K562 (cell line): ENCODE results near the gene SFXN5. TPM values are rescaled to one million over a fixed set of nuclear protein-coding genes. Genes with fewer than 3 reads are reported as not detected.
A peak's percentile ranks its signal among the peaks of the same experiment; 100 is the strongest.

ENCODE experiments used
- BRD4 ChIP-seq: fragments of 200-600 bp; sonication (generic); IDR thresholded peaks from 2 replicates; pipeline ENCODE4 v1.6.1; 2017; ENCODE audit warnings: inconsistent platforms
- CCNT2 ChIP-seq: IDR thresholded peaks from 2 replicates; pipeline ENCODE4 v1.6.1; 2011; ENCODE audit warnings: borderline replicate concordance, low read depth, mild to moderate bottlenecking, moderate library complexity, mixed read lengths, low read length; ENCODE audit not compliant: insufficient read length; ENCODE audit errors: extremely low read depth
- CREB1 ChIP-seq, 2 experiments: sonication (generic) in 1 of 2; formaldehyde crosslinking in 1 of 2; IDR thresholded peaks; 2 replicates each; pipeline versions ENCODE4 v1.6.1 to v1.8.0; 2012 to 2022; ENCODE audit warnings: inconsistent platforms in 1 of 2, mild to moderate bottlenecking in 1 of 2, missing genetic modification reagents in 1 of 2, moderate library complexity in 1 of 2
- GTF2B ChIP-seq: IDR thresholded peaks from 2 replicates; pipeline ENCODE4 v1.6.1; 2011; ENCODE audit not compliant: insufficient read length; ENCODE audit errors: extremely low read depth
- MAZ ChIP-seq, 2 experiments: fragments of 450-650 bp in 1 of 2; sonication (generic) in 1 of 2; formaldehyde crosslinking; IDR thresholded peaks in 1 of 2; conservative IDR thresholded peaks in 1 of 2; 2 replicates each; pipeline versions ENCODE4 v1.4.0 to v1.5.0; 2020; ENCODE audit warnings: mild to moderate bottlenecking in 1 of 2, missing genetic modification reagents in 1 of 2
- POLR2B ChIP-seq: fragments of 450-650 bp; IDR thresholded peaks from 2 replicates; pipeline ENCODE4 v1.6.1; 2018; ENCODE audit warnings: low read depth; ENCODE audit not compliant: partially characterized antibody
- POLR2G ChIP-seq: fragments of 200-400 bp; formaldehyde crosslinking; IDR thresholded peaks from 2 replicates; pipeline ENCODE4 v1.6.1; 2017; ENCODE audit warnings: low read depth, mild to moderate bottlenecking, antibody characterized with exemption, low read length, moderate library complexity
- SAP30 ChIP-seq: fragments of 200-600 bp; sonication (generic); IDR thresholded peaks from 2 replicates; pipeline ENCODE4 v1.6.1; 2012; ENCODE audit warnings: borderline replicate concordance, low read depth, mild to moderate bottlenecking, moderate library complexity, low read length, control low read depth, inconsistent platforms; ENCODE audit not compliant: insufficient read depth, poor library complexity, severe bottlenecking
- TBP ChIP-seq: optimal IDR thresholded peaks from 2 replicates; pipeline ENCODE3; 2011; ENCODE audit warnings: low read depth, low read length, improper control_type of control experiment
- U2AF2 ChIP-seq: fragments of 200-400 bp; formaldehyde crosslinking; optimal IDR thresholded peaks from 2 replicates; pipeline ENCODE3; 2017; ENCODE audit warnings: low read depth, mild to moderate bottlenecking, low read length
- ZBTB7A ChIP-seq: IDR thresholded peaks from 2 replicates; pipeline ENCODE4 v1.6.1; 2011; ENCODE audit warnings: low read depth, mild to moderate bottlenecking, low read length, moderate library complexity, borderline replicate concordance; ENCODE audit not compliant: control insufficient read depth
- ZNF785 ChIP-seq: fragments of 250-450 bp; sonication (Bioruptor Pico); IDR thresholded peaks from 2 replicates; pipeline ENCODE4 v1.4.0; 2020; ENCODE audit warnings: mild to moderate bottlenecking
- polyA plus RNA-seq, 8 experiments: library from polyadenylated mRNA; depleted of rRNA in 4 of 8; stranded (reverse) in 5 of 8; unstranded in 3 of 8; fragments of >200 nt; fragmentation: Nextera tagmentation in 2 of 8; fragmentation: Illumina TruSeq in 1 of 8; extraction: Ambion mirVana in 2 of 8; extraction: Trizol in 1 of 8; gene quantifications; 2 replicates each; pipeline versions ENCODE4 v1.2.1 to v1.2.3, GENCODE V29; 2011 to 2014; ENCODE audit warnings: inconsistent platforms in 1 of 8, missing spikeins in 1 of 8
- total RNA-seq, 7 experiments: library from RNA; depleted of rRNA in 6 of 7; stranded (reverse); fragments of >200 nt in 6 of 7; fragmentation: Illumina TruSeq in 2 of 7; extraction: Trizol in 2 of 7; gene quantifications; 2 replicates each; pipeline versions ENCODE4 v1.2.1 to v1.2.3, GENCODE V29; 2011 to 2021; ENCODE audit warnings: low replicate concordance in 1 of 7
- TF ChIP-seq, protein P1 (sequence below): sonication (generic); formaldehyde crosslinking; IDR thresholded peaks from 2 replicates; pipeline ENCODE4 v1.8.1; 2023; ENCODE audit warnings: missing genetic modification reagents, mild to moderate bottlenecking, borderline replicate concordance
- TF ChIP-seq, protein P2 (sequence below), 2 experiments: IDR thresholded peaks; 2 replicates each; pipeline ENCODE4 v1.6.1; 2012; ENCODE audit warnings: improper control_type of control experiment in 2 of 2, low read depth in 2 of 2, low read length in 2 of 2, borderline replicate concordance in 1 of 2
- TF ChIP-seq, protein P3 (sequence below): sonication (generic); formaldehyde crosslinking; IDR thresholded peaks from 2 replicates; pipeline ENCODE4 v1.8.0; 2022; ENCODE audit warnings: missing genetic modification reagents, mild to moderate bottlenecking, borderline replicate concordance

The SFXN5 gene
- total and polyA plus RNA-seq, 9 of the 15 experiments (the other 6 are each of a cell fraction or from before 2014, with no cell fraction given): 8.3 to 22.6 (median 16.0) TPM

DNA sequence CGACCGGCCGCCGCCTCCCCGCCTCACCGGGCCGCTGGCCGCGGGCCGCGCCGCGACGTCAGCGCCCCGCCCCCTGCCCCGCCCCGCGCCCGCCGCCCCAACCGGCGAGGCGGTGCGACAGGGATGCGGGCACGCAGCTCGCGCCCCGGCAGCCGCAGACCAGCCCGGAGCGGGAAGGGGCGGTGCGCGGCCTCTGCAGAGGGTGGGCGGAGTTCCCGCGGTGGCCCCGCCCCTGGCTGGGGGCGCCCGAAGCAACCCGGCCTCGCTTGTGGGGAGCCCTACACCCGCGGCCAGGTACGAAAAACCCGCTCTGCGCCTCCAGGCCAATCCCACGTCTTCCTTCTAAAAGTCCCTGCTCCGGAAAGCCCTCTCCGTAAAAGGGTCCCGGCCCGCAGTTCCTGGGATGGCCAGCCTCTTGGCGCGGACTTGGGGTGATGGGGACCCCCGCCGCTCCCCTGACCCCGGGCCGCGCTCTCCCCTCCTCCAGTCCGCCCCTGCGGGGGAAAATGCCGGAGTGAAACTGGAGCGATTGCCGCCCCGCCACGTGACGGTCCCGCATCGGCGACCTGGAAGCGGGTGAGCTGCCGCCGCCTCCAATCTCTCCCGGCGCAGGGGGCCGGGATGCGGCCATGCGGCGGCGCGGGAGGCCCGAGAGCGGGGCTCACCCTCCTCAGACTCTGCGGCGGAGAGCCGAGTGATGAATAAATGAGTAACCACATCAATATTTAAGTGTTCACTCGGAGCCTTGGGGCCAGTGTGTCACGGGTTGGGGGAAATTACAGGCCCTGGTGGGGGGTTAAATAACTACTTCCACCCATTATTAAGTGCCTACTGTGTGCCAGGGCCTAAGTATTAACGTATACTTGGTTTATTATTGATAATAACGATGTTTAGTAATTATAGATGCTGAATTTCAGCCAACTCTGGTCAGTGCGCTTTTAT is 41.7 kb upstream of the SFXN5 start, which contains the start of gene RAB11FIP5 (continued):
- TF ChIP-seq, protein P1, sequence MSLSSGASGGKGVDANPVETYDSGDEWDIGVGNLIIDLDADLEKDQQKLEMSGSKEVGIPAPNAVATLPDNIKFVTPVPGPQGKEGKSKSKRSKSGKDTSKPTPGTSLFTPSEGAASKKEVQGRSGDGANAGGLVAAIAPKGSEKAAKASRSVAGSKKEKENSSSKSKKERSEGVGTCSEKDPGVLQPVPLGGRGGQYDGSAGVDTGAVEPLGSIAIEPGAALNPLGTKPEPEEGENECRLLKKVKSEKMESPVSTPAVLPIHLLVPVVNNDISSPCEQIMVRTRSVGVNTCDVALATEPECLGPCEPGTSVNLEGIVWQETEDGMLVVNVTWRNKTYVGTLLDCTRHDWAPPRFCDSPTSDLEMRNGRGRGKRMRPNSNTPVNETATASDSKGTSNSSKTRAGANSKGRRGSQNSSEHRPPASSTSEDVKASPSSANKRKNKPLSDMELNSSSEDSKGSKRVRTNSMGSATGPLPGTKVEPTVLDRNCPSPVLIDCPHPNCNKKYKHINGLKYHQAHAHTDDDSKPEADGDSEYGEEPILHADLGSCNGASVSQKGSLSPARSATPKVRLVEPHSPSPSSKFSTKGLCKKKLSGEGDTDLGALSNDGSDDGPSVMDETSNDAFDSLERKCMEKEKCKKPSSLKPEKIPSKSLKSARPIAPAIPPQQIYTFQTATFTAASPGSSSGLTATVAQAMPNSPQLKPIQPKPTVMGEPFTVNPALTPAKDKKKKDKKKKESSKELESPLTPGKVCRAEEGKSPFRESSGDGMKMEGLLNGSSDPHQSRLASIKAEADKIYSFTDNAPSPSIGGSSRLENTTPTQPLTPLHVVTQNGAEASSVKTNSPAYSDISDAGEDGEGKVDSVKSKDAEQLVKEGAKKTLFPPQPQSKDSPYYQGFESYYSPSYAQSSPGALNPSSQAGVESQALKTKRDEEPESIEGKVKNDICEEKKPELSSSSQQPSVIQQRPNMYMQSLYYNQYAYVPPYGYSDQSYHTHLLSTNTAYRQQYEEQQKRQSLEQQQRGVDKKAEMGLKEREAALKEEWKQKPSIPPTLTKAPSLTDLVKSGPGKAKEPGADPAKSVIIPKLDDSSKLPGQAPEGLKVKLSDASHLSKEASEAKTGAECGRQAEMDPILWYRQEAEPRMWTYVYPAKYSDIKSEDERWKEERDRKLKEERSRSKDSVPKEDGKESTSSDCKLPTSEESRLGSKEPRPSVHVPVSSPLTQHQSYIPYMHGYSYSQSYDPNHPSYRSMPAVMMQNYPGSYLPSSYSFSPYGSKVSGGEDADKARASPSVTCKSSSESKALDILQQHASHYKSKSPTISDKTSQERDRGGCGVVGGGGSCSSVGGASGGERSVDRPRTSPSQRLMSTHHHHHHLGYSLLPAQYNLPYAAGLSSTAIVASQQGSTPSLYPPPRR (CRISPR knock-in tag): no peak
- TF ChIP-seq TBP: no peak
- TF ChIP-seq, protein P2, sequence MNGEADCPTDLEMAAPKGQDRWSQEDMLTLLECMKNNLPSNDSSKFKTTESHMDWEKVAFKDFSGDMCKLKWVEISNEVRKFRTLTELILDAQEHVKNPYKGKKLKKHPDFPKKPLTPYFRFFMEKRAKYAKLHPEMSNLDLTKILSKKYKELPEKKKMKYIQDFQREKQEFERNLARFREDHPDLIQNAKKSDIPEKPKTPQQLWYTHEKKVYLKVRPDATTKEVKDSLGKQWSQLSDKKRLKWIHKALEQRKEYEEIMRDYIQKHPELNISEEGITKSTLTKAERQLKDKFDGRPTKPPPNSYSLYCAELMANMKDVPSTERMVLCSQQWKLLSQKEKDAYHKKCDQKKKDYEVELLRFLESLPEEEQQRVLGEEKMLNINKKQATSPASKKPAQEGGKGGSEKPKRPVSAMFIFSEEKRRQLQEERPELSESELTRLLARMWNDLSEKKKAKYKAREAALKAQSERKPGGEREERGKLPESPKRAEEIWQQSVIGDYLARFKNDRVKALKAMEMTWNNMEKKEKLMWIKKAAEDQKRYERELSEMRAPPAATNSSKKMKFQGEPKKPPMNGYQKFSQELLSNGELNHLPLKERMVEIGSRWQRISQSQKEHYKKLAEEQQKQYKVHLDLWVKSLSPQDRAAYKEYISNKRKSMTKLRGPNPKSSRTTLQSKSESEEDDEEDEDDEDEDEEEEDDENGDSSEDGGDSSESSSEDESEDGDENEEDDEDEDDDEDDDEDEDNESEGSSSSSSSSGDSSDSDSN (IDR thresholded peaks at IDR 0.05; ENCODE audit: borderline replicate concordance in 1 of 2, low read depth in 2 of 2, low read length in 2 of 2): peak in 1 of 2 experiments; percentile 72; a peak in 3 of 4 replicates
- TF ChIP-seq, protein P3, sequence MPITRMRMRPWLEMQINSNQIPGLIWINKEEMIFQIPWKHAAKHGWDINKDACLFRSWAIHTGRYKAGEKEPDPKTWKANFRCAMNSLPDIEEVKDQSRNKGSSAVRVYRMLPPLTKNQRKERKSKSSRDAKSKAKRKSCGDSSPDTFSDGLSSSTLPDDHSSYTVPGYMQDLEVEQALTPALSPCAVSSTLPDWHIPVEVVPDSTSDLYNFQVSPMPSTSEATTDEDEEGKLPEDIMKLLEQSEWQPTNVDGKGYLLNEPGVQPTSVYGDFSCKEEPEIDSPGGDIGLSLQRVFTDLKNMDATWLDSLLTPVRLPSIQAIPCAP (CRISPR knock-in tag): no peak
- TF ChIP-seq SAP30: no peak
- no peak for TF ChIP-seq BRD4
- TF ChIP-seq MAZ (CRISPR knock-in tag; conservative IDR thresholded peaks at IDR 0.05 in 1 of 2, IDR thresholded peaks at IDR 0.05 in 1 of 2): peak; percentile 32 to 45; a peak in 3 of 4 replicates
- TF ChIP-seq U2AF2: no peak
- no peak for TF ChIP-seq GTF2B
- TF ChIP-seq CCNT2: peak; percentile 18
- no peak for TF ChIP-seq ZNF785 (CRISPR knock-in tag)
- TF ChIP-seq ZBTB7A: peak; percentile 78; the same call in 1 of the 2 replicates
- TF ChIP-seq POLR2B: no peak
- TF ChIP-seq CREB1 (IDR thresholded peaks at IDR 0.05): no peak
- no peak for TF ChIP-seq CREB1 (CRISPR knock-in tag; IDR thresholded peaks at IDR 0.05)
- peak; percentile 66 for TF ChIP-seq POLR2G
